Gastroesophageal sphincter (tissue), 4 donors: ENCODE results near the gene ZBTB3. TPM values are rescaled to one million over a fixed set of nuclear protein-coding genes. Genes with fewer than 3 reads are reported as not detected.

Source experiments
- ATAC-seq: fragments of 150-250 bp; one replicate; pipeline ENCODE4 v1.9.1; 2016; ENCODE audit warnings: mild to moderate bottlenecking, moderate library complexity
- H3K27ac ChIP-seq, 4 donors: fragments of 200-600 bp; sonication (generic) in 3 of 4; 1 replicate in 3 of 4; 2 replicates in 1 of 4; pipeline ENCODE4 v1.5.1; 2016 to 2019
- H3K27me3 ChIP-seq: fragments of 200-600 bp; sonication (generic); one replicate; pipeline ENCODE4 v1.5.1; 2019
- H3K36me3 ChIP-seq, 2 donors: fragments of 200-600 bp; sonication (generic); one replicate each; pipeline ENCODE4 v1.5.1; 2019; ENCODE audit warnings: control low read depth in 1 of 2
- H3K4me1 ChIP-seq, 3 donors: fragments of 200-600 bp; sonication (generic); 1 replicate in 2 of 3; 2 replicates in 1 of 3; pipeline ENCODE4 v1.5.1; 2016 to 2019; ENCODE audit warnings: control low read depth in 2 of 3
- H3K4me3 ChIP-seq, 2 donors: fragments of 200-600 bp; sonication (generic); one replicate each; pipeline ENCODE4 v1.5.1; 2019; ENCODE audit warnings: mild to moderate bottlenecking in 1 of 2, moderate library complexity in 1 of 2
- H3K9me3 ChIP-seq, 3 donors: fragments of 200-600 bp; sonication (generic); one replicate each; pipeline ENCODE4 v1.5.1; 2017 to 2019; ENCODE audit warnings: control low read depth in 2 of 3
- CTCF ChIP-seq, 4 experiments: fragments of 200-600 bp in 2 of 4; fragments of 450-650 bp in 2 of 4; sonication (generic) in 1 of 4; IDR thresholded peaks; one replicate each; pipeline ENCODE4 v1.5.1; 2017 to 2019; ENCODE audit warnings: antibody characterized with exemption in 4 of 4, mild to moderate bottlenecking in 2 of 4, moderate library complexity in 2 of 4
- EP300 ChIP-seq: sonication (generic); formaldehyde crosslinking; IDR thresholded peaks from one replicate; pipeline ENCODE4 v1.6.1; 2017; ENCODE audit warnings: antibody characterized with exemption, mild to moderate bottlenecking
- POLR2A ChIP-seq, 2 donors: fragments of 450-650 bp; IDR thresholded peaks; one replicate each; pipeline ENCODE4 v1.6.1; 2017; ENCODE audit warnings: antibody characterized with exemption in 2 of 2, mild to moderate bottlenecking in 2 of 2, moderate library complexity in 1 of 2
- POLR2AphosphoS5 ChIP-seq: sonication (generic); formaldehyde crosslinking; IDR thresholded peaks from one replicate; pipeline ENCODE4 v1.6.1; 2017; ENCODE audit warnings: antibody characterized with exemption
- whole genome bisulfite sequencing, 2 donors: methylation state at CpG; one replicate each; pipeline ENCODE4 v1.1.5; 2018; ENCODE audit warnings: low coverage in 1 of 2; 5-methylcytosine and 5-hydroxymethylcytosine counted together
- total RNA-seq, 4 donors: library from RNA; depleted of rRNA; stranded (reverse); fragments of >200 nt; gene quantifications; one replicate each; pipeline ENCODE4 v1.1.0, GENCODE V29; 2016

ZBTB3 gene
- total RNA-seq, 4 donors from 2014 or later: 8.8 to 15.8 (median 12.3) TPM

- Histone ChIP-seq H3K27me3 (no peaks in the 10 kb centered on the region), H3K4me1 (peaks cover 0 to 40% (median 15%) of the 10 kb centered on the region in 3 donors), H3K27ac (peak overlapping the region in 1 of 4 donors; percentile 47), H3K36me3 (peaks cover 10 to 82% of the 10 kb centered on the region in 2 donors), H3K9me3 (no peaks in the 10 kb centered on the region), H3K4me3 (no peak overlapping the region)
- ATAC-seq: no peak
- 57 to 67% methylated on average over 1 to 2 of the region's 2 CpGs for WGBS, 2 donors
- TF ChIP-seq CTCF (IDR thresholded peaks at IDR 0.05) (no peak), EP300 (no peak), POLR2AphosphoS5 (no peak), POLR2A (IDR thresholded peaks at IDR 0.05) (no peak)
Measured at GRCh38 chr11:62713343-62713742, 40.6 kb downstream of the ZBTB3 start.

- 54 to 61% methylated on average over 3 of the region's 3 CpGs for WGBS, 2 donors
- Histone ChIP-seq H3K4me3 (no peak overlapping the region), H3K36me3 (peaks cover 6 to 78% of the 10 kb centered on the region in 2 donors), H3K27me3 (no peaks in the 10 kb centered on the region), H3K4me1 (peaks cover 0 to 40% (median 16%) of the 10 kb centered on the region in 3 donors), H3K27ac (peak overlapping the region in 1 of 4 donors; percentile 47), H3K9me3 (no peaks in the 10 kb centered on the region)
- ATAC-seq: no peak
- TF ChIP-seq CTCF (IDR thresholded peaks at IDR 0.05) (no peak), POLR2A (IDR thresholded peaks at IDR 0.05) (no peak), EP300 (no peak), POLR2AphosphoS5 (no peak)
Measured at GRCh38 chr11:62712861-62713260, 41.1 kb downstream of the ZBTB3 start.

- Histone ChIP-seq H3K9me3 (no peaks in the 10 kb centered on the region), H3K27ac (peak overlapping the region in 1 of 4 donors; percentile 47), H3K36me3 (peaks cover 4 to 72% of the 10 kb centered on the region in 2 donors), H3K4me1 (peaks cover 0 to 40% (median 16%) of the 10 kb centered on the region in 3 donors), H3K4me3 (no peak overlapping the region), H3K27me3 (no peaks in the 10 kb centered on the region)
- ATAC-seq: no peak
- WGBS, 2 donors: 54 to 76% methylated on average over 4 to 6 of the region's 6 CpGs
- TF ChIP-seq EP300 (no peak), CTCF (IDR thresholded peaks at IDR 0.05) (no peak), POLR2AphosphoS5 (no peak), POLR2A (IDR thresholded peaks at IDR 0.05) (no peak)
Measured at GRCh38 chr11:62712276-62712812, 41.6 kb downstream of the ZBTB3 start.

DNA sequence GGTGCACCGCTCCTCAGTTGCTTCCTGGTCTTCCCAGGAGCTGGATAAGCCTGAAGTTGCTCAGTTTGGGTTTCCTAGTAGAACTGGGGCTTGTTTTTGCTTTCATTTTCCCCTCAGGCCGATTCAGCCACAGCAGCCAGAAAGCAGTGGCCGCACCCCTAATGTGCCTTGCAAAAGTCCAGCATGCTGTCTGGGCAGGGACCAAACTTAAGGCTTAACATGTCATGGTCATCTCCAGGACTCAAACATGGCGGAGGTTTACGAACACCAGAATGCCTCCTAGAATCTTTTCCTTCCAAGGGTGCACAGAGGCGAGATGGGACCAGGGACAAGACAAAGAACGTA lies 44.0 kb downstream of the ZBTB3 start:
- peak overlapping the region; percentile 85 to 95 (median 94) for H3K27ac ChIP-seq
- H3K4me3 ChIP-seq: peak overlapping the region; percentile 44 to 68
- no peaks in the 10 kb centered on the region for H3K9me3 ChIP-seq
- H3K36me3 ChIP-seq: peaks cover 0 to 49% of the 10 kb centered on the region in 2 donors
- H3K27me3 ChIP-seq: no peaks in the 10 kb centered on the region
- no peak for ATAC-seq
- TF ChIP-seq EP300: no peak
- no peak for TF ChIP-seq POLR2A (IDR thresholded peaks at IDR 0.05)
- peaks cover 0 to 60% (median 29%) of the 10 kb centered on the region in 3 donors for H3K4me1 ChIP-seq
- 0% methylated on average over 1 of the region's 7 CpGs; no CpG with 5 or more reads in 1 of the 2 donors for WGBS, 2 donors

DNA sequence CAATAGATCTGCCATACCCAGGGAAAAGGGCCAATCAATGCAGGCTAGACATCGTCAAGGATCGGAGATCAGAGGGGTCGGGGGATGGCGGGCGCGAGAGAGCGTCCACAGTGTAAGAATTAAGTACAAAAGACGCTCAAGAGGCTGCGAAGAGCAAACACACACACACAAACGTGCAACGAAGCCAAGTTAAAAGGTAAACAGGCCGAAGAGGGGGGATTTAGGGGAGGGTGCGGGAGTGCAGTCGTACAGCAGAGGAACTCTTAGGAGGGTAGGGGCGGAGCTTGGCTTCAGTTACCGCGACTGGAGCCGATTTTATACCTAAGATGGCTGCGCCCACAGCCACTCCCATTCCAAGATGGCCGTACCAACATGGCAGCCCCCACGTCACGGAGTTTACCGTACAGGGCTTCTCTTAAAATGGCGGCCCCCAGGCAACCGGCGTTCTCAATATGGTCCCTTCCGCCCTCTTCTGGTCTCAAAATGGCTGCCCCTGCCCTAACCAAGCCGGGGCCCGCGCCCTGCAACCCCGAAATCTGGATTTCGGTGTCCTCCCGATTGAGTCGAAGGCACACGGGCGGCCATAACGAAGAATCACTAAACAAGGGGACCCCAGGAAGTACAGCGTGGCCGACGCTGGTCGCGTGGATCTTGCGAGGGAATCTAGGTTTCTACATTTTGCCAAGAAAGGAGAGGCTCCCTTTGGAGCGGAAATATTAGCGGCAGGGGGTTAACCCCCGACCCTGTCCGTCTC lies 44.5 kb downstream of the ZBTB3 start:
- Histone ChIP-seq H3K36me3 (peaks cover 0 to 43% of the 10 kb centered on the region in 2 donors), H3K27me3 (no peaks in the 10 kb centered on the region), H3K4me3 (peak overlapping the region; percentile 44 to 68), H3K4me1 (peaks cover 0 to 61% (median 29%) of the 10 kb centered on the region in 3 donors), H3K9me3 (no peaks in the 10 kb centered on the region), H3K27ac (peak overlapping the region; percentile 85 to 95 (median 94))
- ATAC-seq: peak; percentile 93
- TF ChIP-seq EP300: no peak
- peak; percentile 30 to 48 for TF ChIP-seq POLR2A (IDR thresholded peaks at IDR 0.05)
- TF ChIP-seq CTCF (IDR thresholded peaks at IDR 0.05): peak in 1 of 4 experiments; percentile 34
- TF ChIP-seq POLR2AphosphoS5: peak; percentile 67
- 0% methylated on average over 21 to 24 of the region's 47 CpGs for WGBS, 2 donors
